ENCODE data around the gene ABCG1. TPM values are rescaled to one million over a fixed set of nuclear protein-coding genes. Genes with fewer than 3 reads are reported as not detected.

Gene ABCG1
- total RNA-seq, 6 experiments from 2014 or later: 3.3 to 9.8 (median 4.8) TPM

DNA sequence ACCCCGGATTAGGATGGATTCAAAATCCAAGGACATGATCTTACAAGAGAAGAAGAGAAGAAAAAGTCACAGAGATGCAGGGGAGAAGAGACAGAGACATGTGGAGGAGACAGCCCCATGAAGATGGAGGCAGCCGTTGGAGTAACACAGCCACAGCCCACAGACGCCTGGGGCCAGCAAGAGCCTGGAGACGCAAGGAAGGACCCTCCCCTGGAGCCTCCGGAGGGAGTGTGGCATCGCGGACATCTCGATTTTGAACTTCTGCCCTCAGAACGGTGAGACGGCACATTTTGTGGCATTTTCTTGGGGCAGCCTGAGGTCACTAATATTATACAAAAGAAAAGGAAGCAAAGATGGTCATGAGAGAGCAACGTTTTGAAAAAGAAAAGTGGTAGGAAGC lies 28.8 kb downstream of the ABCG1 start:
- TF ChIP-seq, protein P1, sequence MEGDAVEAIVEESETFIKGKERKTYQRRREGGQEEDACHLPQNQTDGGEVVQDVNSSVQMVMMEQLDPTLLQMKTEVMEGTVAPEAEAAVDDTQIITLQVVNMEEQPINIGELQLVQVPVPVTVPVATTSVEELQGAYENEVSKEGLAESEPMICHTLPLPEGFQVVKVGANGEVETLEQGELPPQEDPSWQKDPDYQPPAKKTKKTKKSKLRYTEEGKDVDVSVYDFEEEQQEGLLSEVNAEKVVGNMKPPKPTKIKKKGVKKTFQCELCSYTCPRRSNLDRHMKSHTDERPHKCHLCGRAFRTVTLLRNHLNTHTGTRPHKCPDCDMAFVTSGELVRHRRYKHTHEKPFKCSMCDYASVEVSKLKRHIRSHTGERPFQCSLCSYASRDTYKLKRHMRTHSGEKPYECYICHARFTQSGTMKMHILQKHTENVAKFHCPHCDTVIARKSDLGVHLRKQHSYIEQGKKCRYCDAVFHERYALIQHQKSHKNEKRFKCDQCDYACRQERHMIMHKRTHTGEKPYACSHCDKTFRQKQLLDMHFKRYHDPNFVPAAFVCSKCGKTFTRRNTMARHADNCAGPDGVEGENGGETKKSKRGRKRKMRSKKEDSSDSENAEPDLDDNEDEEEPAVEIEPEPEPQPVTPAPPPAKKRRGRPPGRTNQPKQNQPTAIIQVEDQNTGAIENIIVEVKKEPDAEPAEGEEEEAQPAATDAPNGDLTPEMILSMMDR (IDR thresholded peaks at IDR 0.05): no peak
- no peak for TF ChIP-seq POLR2A (IDR thresholded peaks at IDR 0.05)
- no peaks in the 10 kb centered on the region for H3K9me3 ChIP-seq
- DNase-seq (no peak), ATAC-seq (no peak)
- H3K4me3 ChIP-seq: no peak overlapping the region
- H3K27me3 ChIP-seq: no peaks in the 10 kb centered on the region
- WGBS (ENCODE audit: insufficient coverage, low coverage, low lambda C conversion rate, missing lambda C conversion rate): 44% methylated on average over 7 of the region's 11 CpGs
- intact Hi-C loops (cut with DNase I): no loop called here
- H3K4me1 ChIP-seq: no peaks in the 10 kb centered on the region
- no peaks in the 10 kb centered on the region for H3K36me3 ChIP-seq
- no peak overlapping the region for H3K27ac ChIP-seq

DNA sequence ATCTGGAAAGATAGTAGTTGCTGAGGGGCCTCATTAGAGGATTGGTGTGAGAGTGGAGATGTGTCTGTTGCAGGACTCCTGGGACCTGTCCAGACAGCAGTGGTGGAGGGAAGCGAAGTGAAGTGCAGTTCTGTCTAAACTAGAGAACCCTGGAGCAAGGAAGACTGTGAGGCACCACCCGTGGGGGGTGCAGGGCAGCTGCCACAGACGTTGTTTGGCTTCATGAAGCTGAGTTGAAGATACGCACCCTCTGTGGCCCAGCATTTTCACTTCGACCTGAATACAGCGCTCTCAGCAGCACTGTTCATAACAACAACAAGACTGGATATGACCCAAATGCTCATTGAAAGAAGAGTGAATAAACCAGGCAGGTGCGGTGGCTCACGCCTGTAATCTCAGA lies 29.3 kb downstream of the ABCG1 start:
- H3K27ac ChIP-seq: no peak overlapping the region
- no peak overlapping the region for H3K4me3 ChIP-seq
- intact Hi-C loops (cut with DNase I): no loop called here
- WGBS (ENCODE audit: insufficient coverage, low coverage, low lambda C conversion rate, missing lambda C conversion rate): 89% methylated on average over 4 of the region's 8 CpGs
- TF ChIP-seq, protein P1 (IDR thresholded peaks at IDR 0.05): no peak
- no peak for TF ChIP-seq POLR2A (IDR thresholded peaks at IDR 0.05)
- no peaks in the 10 kb centered on the region for H3K4me1 ChIP-seq
- H3K36me3 ChIP-seq: no peaks in the 10 kb centered on the region
- H3K27me3 ChIP-seq: no peaks in the 10 kb centered on the region
- DNase-seq (no peak), ATAC-seq (peak in 1 of 4 donors; percentile 31)
- no peaks in the 10 kb centered on the region for H3K9me3 ChIP-seq

DNA sequence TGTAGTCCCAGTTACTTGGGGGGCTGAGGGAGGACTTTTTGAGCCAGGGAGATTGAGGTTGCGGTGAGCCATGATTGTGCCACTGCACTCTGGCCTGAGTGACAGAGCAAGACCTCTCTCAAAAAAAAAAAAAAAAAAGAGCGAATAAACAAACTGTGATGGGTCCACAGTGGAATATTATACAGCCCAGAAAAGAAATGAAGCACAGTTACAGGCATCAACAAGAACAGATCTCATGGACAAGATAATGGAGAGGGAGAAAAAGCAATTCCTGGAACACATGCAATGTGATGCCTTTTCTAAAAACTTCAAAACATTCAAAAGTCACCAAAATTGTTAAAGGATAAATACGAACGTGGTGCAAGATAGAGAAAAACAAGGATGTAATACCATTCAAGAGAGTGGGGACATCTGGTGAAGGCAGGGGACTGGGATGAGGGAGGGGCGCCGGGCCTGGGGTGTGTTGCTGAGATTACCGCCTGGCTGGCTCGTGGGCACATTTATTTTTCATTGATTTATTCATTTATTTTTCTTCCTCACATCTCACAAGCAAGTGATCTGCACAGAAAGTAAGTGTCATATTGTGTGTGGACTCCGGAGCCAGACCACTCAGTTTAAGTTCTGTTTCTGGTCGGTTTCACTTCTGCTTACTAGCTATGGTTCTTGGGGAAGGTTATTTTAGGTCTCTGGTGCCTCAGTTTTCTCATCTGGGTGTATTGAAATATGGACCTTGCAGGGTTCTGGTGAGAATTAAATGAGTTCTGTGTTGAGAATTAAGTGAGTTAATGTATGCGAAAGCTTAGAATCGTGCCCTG lies 30.1 kb downstream of the ABCG1 start:
- Histone ChIP-seq H3K9me3 (no peaks in the 10 kb centered on the region), H3K27ac (no peak overlapping the region), H3K36me3 (no peaks in the 10 kb centered on the region), H3K4me3 (no peak overlapping the region), H3K27me3 (no peaks in the 10 kb centered on the region), H3K4me1 (no peaks in the 10 kb centered on the region)
- no peak for TF ChIP-seq POLR2A (IDR thresholded peaks at IDR 0.05)
- TF ChIP-seq, protein P1 (IDR thresholded peaks at IDR 0.05): no peak
- 75% methylated on average over 11 of the region's 12 CpGs for WGBS (ENCODE audit: insufficient coverage, low coverage, low lambda C conversion rate, missing lambda C conversion rate)
- ATAC-seq: peak in 2 of 4 donors; percentile 38 to 52
- no peak for DNase-seq
- intact Hi-C loops (cut with DNase I): no loop called here

DNA sequence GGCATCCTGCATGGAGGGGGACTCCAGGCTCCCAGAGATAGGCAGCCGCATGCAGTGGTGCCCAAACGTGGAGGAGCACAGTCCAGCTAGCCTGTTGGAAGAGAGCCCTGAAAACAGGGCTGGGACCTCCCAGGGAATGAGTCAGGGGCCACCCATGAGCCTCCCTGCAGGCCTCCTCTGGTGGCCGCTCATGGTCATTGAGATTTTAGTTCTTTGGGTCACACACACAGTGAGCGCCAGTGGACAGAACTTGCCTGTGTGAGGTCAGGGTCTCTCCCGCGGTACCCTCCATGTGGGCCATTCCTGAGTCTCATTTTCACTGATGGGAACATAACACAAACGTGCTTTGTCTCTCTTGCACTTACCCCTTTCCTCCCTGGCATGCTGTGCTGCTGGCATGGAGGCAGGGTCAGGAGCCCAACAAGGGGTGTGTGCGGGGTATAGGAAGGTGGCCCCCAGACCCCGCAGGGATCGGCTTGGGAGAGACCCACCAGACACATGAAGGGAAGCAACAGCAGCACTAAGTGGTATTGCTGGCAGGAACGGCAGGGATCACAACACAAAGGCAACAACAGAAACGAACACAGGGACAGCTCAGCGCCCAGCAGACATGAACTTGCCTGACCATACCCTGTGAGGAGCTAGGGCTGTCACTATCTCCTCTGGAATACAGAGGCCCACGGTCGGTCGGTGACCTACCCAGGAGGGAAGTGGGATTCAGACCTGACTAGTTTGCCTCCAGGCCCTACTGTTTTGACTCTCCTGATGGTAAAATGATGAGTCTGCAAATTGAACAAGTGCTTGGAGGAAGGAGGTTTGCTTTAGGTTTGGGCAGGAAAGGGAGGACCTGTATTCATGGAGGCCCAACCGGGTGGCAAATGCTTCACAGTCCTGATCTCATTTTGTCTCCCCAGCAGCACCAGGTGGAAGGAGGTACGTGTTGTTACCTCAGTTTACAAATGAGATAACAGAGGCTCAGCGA lies 31.8 kb downstream of the ABCG1 start:
- H3K4me1 ChIP-seq: no peaks in the 10 kb centered on the region
- DNase-seq (peak in 1 of 3 donors; percentile 36), ATAC-seq (peak in 2 of 4 donors; percentile 6 to 13)
- intact Hi-C loops (cut with DNase I): loop anchor here in 1 of 2 donors (5.0 kb wide), 1 partner anchor 103 kb away; no protein-coding TSS in a partner anchor
- H3K27ac ChIP-seq: no peak overlapping the region
- no peak for TF ChIP-seq POLR2A (IDR thresholded peaks at IDR 0.05)
- TF ChIP-seq, protein P1 (IDR thresholded peaks at IDR 0.05): no peak
- WGBS (ENCODE audit: insufficient coverage, low coverage, low lambda C conversion rate, missing lambda C conversion rate): 65% methylated on average over 7 of the region's 19 CpGs
- no peak overlapping the region for H3K4me3 ChIP-seq
- no peaks in the 10 kb centered on the region for H3K36me3 ChIP-seq
- no peaks in the 10 kb centered on the region for H3K27me3 ChIP-seq
- H3K9me3 ChIP-seq: no peaks in the 10 kb centered on the region
